GM21515 (cell line): ENCODE data around the gene KRTAP5-3.

Experiments used
- ATAC-seq: cut with Tn5 transposase; IDR thresholded peaks from one replicate; pipeline ENCODE4 v1.9.1; 2021; ENCODE audit not compliant: unreplicated experiment

The KRTAP5-3 gene

DNA sequence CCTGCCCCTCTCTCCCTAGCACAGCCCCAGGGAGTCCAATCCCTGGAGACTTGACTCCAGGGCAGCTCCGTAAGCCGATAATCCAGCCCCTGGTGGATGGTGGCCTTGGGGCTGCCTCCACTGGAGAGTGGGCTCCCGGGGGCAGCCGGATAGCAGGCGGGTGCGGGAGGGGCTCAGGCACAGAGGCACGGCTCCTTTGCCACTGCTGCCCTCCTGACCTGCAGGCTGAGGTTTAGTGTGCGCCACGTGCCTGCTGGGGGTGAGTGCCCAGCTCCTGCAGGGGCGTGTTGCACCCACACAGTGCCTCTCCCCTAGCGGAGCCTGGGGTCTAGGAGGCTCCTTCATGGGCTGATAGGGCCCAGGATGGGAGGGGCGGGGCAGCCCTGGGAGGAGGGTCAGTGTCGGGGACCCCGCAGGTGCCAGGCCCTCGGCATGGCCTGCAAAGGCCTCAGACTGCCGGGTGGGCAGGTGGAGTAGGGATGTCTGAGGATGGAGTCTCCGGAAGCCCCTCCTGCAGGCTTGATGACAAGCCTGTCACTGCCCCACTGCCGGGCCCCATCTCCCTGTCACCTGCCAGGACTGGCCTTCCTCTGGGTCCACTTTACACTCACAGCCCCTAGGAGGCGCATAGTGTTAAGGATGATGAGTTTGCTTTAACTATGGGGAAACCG lies 41.7 kb downstream of the KRTAP5-3 start:
- ATAC-seq: no peak

DNA sequence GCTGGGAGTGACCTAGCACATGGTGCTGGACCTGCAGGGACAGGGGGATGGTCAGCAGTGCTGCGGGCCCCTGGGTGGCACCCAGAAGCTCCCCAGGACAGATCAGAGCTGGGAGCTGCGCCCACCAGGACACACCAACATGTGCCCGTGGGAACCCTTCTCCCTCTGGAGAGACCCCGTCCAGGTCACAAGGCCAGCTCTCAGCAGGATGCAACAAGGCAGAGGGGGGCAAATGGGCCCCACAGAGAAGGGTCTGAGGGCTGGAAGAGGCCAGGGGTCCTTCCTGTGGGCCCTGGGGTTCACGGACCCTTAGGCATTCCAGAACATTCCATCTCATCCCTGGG lies 42.4 kb downstream of the KRTAP5-3 start:
- no peak for ATAC-seq

DNA sequence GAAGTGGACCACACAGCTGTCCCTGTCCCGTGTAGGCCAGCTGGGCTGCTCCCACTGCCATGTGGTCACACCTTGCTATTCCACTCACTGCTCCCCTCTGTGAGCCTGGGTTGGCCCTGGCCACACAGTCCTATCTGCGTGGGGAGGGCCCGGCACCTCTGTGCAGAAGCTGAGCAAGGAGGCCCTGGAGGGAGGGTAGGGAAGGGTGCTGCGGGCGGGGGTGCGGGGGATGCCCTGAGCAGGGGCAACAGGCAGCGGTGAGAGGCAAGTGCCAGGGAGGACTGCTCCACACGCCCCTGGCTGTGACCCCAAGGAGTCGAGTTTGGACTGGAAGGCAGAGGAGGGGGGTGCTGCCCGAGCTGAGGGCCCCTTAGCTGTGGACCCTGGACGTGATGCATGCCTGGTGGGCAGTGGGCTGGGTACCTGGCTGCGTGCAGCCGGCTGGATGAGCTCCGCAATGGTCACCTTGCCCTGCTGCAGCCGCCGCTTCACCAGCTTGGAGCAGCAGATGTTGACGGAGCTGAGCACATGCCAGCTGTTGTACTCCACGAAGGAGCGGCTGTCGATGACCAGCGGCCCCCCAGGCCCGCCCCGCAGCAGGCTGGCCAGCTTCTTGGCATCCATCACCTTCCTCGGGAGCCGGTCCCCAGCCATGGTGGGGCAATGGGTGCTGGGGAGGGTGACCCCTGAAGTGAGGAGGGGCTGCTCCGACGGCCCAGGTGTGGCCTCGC lies 42.9 kb downstream of the KRTAP5-3 start:
- ATAC-seq: no peak

DNA sequence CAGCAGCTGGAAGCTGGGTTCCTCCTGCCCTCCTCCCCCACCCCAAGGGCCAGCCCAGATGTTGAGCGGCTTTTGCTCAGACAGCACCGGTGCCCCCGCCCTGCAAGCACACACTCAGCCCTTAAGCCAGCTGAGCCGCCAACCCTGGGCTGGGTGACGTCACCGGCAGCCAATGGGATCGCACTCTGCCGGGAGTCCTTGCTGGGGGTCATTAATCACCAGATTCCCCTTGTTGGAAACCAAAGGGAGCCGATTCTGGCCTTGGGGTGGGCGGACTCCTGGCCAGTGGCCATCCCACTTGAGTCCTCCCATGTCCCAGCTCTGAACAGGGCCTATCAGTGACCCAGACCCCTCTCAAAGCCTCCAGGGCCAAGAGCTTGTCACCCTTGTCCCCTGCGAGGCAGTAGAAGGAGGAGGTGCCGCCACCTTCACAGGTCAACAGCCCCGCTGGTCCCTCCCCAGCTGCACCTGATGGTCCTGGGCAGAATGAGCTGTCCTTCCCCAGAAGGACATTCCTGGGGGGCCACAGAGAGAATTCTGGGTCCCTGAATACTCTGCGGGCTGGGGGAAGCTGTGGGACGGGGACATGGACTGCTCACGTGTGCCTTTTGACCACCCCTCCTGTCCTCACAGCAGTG lies 43.6 kb downstream of the KRTAP5-3 start:
- no peak for ATAC-seq

DNA sequence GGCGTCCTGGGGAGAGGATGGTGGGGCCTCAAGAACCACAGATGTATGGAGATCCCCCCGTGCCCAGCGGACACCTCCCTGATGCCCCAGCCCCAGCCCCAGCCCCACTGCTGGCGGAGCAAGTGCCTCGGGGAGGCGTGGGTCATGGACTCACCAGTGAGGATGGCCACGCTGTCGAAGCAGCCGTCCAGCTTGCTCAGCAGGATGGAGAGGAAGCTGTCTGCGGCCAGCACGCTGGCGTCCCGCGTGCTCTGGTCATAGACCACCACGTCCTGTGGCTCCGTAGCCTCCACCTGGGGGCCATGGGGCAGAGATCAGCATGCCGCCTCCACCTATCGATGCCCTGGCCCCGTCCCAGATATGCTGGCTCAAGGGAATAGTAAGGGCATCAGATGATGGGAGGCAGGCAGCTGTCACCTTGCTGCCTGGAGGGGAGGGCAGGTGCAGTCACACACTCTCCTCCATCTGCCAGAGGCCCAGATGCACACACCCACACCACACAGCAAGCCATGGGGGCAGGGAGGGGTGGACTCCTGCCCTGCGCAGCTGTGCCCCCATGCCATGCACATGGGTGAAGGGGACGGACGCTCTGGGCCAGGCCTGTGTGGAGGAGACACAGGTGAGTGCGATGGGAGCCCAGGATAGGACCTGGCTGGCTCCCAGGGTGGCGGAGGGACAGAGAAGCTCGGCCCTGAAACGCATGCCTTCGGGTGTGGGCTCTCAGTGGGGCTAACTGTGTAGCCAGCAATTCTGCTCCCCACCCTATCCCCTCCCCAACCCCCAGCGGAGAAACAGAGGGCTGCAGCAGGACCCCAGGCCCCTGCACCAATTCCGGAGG lies 44.3 kb downstream of the KRTAP5-3 start:
- ATAC-seq: no peak

DNA sequence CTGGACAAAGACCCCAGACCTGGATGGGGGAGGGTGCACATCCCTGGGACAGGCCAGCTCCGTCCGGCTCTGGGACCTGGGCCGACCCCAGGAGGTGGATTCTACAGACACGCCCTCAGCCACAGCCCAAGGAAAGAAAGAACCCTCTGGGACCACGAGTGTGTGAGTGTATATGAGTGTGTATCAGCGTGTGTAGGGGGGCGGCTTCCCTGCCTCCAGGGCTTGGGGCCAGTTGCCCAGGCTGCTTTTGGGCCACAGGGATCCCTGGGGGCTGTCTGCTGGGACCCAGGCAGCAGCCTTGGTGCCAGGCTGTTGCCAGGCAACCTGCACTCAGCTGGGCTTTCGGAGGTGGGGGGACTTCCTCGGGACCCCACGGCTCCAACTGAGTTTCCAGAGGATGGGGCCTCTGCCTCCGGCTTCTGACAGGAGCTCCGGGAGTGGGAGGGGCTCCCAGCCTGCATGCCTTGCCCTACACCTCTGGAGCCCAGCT lies 45.1 kb downstream of the KRTAP5-3 start:
- ATAC-seq: no peak

DNA sequence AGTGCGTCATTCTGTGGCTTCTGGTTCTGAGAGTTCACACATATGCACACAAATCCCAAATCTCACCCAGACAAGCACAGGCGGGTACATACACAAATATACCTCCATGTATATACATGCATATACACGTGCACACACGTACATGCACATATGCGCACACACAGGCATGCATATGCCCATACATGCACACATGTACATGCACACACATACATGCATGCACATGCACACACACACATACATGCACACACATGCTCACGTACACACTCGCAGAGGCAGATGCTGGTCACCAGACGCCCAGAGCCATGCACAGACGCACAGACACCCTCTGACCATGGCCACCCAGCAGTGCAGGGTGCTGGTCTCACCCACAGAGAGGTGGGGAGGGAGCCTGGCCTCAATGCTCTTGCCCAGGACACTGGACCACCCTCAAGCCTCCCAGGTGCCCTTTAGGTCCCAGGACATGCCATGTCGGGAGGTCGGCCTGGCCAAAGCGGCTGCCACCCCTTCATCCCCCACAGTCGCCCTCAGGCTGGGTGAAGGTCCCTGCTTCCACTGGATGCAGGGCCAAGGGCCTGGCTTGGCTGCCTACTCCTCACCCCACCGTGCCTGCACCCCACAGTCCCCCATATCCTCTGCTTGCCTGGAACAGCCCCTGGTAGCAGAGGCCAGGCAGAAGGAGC lies 45.7 kb downstream of the KRTAP5-3 start:
- no peak for ATAC-seq

DNA sequence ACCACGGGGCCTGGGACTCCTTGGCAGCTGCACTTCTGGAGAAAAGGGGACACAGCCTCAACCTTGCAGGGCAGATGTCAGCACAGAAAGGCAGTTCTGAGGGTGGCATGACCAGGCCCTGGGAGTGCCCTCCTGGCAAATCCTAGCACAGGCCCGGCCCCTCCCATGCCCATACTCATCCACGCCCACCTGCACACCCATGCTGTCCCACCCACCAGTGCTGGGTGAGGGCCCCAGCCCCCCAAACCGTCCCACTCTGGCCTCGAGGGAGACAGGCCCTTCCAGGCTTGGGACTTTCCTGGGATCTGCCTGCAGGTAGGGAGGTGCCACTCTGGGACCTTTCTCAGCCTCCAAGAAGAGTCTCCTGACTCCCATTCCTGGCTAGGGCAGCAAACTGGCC lies 46.3 kb downstream of the KRTAP5-3 start:
- no peak for ATAC-seq

DNA sequence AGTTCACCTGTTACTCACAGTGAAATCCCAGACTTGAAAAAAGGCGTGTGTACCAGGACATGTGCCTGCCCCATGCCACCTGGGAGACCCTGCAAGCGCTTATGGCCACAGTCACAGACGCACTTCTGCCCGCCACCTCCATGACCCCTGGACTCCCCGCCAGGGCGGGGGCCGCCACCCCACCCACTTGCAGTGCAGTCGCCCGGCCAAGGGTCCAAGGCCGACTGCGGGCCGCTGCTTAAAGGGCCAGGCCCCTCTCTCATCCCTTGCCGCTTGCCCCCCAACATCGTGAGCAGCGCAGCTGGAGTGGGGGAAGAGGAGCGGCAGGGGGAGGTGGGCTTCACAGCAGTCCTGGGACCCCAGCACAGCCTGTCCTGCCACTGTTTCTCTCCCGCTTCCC lies 47.0 kb downstream of the KRTAP5-3 start:
- ATAC-seq: no peak

DNA sequence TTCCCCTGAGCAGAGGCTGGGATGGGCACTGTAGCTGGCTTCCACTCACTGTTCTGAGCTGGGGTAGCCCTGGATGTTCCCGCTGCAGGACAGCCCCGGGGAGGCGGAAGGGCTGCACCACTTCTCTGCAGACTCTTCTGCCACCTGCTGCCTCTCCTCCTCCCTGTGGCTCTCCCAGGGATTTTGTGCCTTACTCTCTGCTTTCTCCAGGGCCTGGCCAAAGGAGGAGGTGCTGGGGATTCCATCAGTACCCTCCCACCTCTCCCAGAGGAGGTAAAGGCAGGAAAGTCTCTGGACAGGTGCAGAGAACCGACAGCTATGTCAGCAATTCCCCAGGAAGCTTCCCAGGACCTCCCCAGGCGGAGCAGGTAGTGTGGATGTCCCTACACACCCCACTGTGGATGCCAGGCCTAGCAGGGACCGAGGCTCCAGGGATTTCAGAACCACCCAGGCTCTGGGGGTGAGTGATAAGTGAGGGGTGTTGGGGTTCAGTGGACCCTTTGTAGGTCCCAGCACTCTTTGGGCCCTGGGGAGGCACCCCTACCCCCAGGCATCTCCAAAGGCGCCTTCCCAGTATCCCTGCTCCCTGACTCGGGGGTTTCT lies 47.5 kb downstream of the KRTAP5-3 start:
- ATAC-seq: no peak

DNA sequence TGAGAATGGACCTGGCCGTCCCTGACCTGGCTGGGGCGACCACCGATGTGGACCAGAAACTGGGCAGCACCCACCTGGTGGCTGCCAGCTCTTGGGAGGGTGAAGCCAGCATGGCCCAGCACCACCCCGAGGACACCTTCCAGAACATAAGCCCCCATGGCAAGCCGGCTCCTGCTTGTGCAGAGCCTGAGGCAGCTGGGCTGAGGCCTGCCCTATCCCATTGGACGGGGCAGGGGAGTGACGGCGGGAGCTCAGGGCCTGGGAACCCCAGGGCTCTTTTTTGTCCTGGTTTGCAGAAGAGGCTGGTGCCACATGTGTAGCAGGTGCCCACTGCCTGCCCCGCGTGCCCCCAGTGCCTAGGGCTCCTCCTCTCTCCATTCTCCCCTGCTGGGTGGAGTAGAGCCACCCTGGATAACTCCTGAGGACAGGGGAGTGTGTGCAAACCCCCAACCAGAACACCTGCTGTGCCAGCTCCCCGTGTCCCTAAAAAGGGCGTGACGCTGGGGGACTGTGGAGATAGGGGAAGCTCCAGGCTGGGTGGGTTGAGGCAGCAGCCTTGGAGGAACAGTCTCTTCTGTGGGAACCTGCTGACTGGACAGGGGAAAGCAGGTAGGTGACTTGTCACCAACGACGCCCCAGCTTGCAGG lies 48.1 kb downstream of the KRTAP5-3 start:
- ATAC-seq: no peak

DNA sequence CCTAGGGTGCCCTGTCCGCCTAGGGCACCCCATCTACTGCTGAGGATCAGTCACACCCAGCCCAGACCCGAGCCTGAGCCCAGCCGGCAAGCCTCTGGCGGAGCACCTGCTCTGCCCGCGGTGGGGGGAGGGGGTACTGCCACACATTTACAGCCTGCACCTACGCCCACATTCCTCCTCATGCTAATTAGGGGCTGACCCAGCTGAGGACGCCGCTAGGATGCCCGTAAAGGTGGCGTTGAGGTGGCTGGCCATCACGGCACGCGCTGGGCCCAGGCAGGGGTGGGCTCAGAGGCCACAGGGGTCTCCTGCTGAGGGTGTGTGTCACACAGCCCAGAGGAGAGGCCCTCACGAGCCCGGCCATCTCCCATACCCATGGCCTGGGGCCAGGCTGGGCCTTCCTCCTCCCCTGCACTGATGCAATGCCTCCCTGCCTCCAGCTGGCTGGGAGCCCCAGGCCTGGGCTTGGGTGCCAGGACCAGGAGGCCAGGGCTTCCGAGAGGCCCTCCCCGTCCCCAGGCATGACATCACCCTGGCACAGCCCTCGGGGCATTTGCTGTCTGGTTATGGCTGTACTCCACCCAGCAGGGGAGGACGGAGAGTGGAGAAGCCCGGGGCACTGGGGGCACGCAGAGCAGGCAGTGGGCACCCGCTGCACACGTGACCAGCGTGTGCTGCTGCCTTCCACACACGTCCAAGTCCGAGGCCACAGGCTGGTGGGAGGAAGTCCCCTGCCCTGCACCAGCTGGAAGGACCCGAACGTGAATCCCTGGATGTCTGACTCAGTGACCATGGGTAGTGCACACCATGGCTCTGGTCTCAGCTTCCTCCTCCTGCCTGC lies 48.9 kb downstream of the KRTAP5-3 start:
- ATAC-seq: no peak

DNA sequence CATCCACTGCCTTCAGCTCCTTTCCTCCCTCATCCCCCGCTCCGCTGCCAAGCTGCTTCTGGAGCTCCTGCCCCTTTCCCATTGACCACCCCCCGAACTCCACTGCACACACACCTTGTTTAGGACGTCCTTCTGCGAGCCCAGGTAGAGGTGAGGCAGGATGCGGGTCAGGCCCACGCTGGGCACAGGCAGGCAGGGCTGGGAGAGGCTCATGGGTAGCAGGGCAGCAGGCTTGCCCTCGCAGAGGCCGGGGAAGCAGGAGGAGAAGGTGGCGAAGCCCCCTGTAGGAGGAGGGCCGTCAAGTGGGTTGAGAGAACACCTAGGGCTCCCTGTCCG lies 49.5 kb downstream of the KRTAP5-3 start:
- no peak for ATAC-seq

DNA sequence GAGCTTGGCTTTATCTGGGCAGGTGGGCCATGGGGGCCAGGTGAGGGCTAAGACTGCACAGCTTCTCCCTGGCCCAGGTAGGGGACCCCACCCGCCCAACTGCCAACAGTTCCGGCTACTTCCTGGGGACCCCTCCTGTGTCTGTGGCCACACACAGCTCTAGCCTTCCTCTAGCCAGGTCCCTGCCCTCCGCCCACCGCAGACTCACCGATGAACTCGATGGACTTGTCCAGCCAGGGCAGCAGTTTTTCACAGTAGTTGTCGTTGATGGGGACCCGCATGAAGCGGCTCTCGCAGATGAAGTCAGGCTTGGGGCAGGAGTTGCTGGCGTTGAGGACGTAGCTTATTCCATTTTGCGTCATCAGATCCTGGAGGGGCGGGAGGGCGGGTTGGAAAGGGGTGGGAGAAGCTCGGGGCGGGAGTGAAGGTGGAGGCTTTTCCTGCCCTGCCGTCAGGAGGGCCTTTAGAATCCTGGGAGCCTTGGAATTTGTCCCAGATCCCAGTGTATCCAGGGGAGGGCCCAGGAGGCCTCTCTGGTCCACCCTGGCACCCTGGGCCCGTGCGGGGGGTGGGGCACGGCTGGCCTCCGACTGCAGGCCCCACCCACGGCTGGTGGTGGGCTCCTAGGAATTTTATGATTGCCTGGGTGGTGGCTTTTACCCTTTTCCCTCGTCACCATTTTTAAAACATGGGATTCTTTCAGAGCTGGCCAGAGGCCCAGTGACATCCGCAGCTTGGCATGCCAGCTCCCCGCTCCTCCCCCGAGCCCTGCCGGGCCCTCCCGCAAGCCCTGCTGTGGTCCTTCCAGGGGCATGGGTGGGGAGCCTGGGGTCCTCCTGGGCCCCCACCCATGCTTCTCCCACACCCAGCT lies 50.1 kb downstream of the KRTAP5-3 start:
- ATAC-seq: no peak
